Erythroblast (primary cell): ENCODE measurements around the gene PBXIP1.

ENCODE experiments used
- GATA1 ChIP-seq: IDR thresholded peaks from 2 replicates; pipeline ENCODE4 v1.6.1; 2011; ENCODE audit warnings: low read depth, mild to moderate bottlenecking, control low read depth, low read length, moderate library complexity
- POLR2A ChIP-seq: IDR thresholded peaks from 2 replicates; pipeline ENCODE4 v1.6.1; 2011; ENCODE audit warnings: mild to moderate bottlenecking, low read length

DNA sequence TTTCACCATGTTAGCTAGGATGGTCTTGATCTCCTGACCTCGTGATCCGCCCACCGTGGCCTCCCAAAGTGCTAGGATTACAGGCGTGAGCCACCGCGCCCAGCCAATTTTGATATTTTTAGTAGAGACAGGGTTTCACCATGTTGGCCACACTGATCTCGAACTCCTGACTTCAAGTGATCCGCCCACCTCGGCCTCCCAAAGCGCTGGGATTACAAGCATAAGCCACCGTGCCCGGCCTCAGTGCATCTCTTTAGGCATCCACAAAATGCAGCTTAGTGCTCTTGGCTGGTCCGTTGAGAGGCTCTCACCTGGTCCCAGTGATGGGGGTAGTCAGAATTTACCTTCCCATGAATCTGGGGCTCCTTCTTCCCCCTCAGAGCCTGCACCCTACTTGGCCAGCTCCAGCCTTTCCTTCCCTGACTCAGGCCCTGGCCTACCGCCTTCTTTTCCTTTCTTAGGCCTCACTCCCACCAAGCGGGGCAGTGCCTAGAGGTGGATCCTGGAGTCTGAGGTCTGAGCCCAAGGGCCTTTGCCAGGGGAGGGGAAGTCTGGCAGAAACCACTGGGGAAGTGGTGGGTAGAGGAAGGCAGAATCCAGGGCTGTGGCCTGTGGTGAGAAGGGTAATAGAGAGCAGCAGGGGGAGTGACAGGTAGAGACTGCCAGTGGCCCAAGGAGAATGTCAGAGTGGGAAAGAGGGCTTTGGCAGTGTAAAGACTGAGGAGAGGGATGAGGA is 41.2 kb upstream of the PBXIP1 start:
- TF ChIP-seq GATA1 (no peak), POLR2A (no peak)
